Skeletal muscle tissue (tissue), 4 donors: Measurements from ENCODE around the gene RNGTT. TPM values are rescaled to one million over a fixed set of nuclear protein-coding genes. Genes with fewer than 3 reads are reported as not detected.
"Not testable (repeated sequence)": the region's sequence is repeated elsewhere in the genome, so short reads cannot be mapped to it uniquely, and the experiment has no call there.

Experiments
- H3K27ac ChIP-seq: one replicate; pipeline ENCODE4 v1.7.0; 2013; ENCODE audit warnings: mild to moderate bottlenecking, low read depth, low read length, inconsistent platforms
- H3K27me3 ChIP-seq, 3 donors: one replicate each; pipeline ENCODE4 v1.7.0; 2013; ENCODE audit warnings: low read length in 3 of 3; ENCODE audit not compliant: control insufficient read depth in 3 of 3, insufficient read depth in 3 of 3
- H3K36me3 ChIP-seq, 3 donors: one replicate each; pipeline ENCODE4 v1.7.0; 2013; ENCODE audit warnings: low read length in 3 of 3; ENCODE audit not compliant: control insufficient read depth in 3 of 3, insufficient read depth in 3 of 3
- H3K4me1 ChIP-seq, 3 donors: one replicate each; pipeline ENCODE4 v1.7.0; 2013; ENCODE audit warnings: low read length in 3 of 3, mild to moderate bottlenecking in 3 of 3; ENCODE audit not compliant: control insufficient read depth in 3 of 3, insufficient read depth in 3 of 3
- H3K4me3 ChIP-seq, 3 donors: one replicate each; pipeline ENCODE4 v1.7.0; 2013; ENCODE audit warnings: low read length in 3 of 3
- H3K9ac ChIP-seq, 3 donors: one replicate each; pipeline ENCODE4 v1.7.0; 2013; ENCODE audit warnings: low read length in 3 of 3, mild to moderate bottlenecking in 3 of 3, moderate library complexity in 2 of 3, low read depth in 1 of 3
- H3K9me3 ChIP-seq, 3 donors: one replicate each; pipeline ENCODE4 v1.7.0; 2013; ENCODE audit warnings: low read length in 3 of 3; ENCODE audit not compliant: control insufficient read depth in 3 of 3
- total RNA-seq: library from RNA; depleted of rRNA; stranded (reverse); fragments of >200 nt; gene quantifications from one replicate; pipeline ENCODE4 v1.2.3, GENCODE V29; 2014
- donor health status: Osteomylitis.

Gene RNGTT
- total RNA-seq, 1 donor from 2014 or later = 19.3 TPM

GRCh38 chr6:88716399-88716798 lies 247.0 kb downstream of the RNGTT start:
- H3K9ac ChIP-seq, H3K27ac ChIP-seq, H3K9me3 ChIP-seq, H3K36me3 ChIP-seq, H3K27me3 ChIP-seq, H3K4me3 ChIP-seq, H3K4me1 ChIP-seq: not testable (repeated sequence)

- Histone ChIP-seq H3K9ac (no peak overlapping the region), H3K27me3 (no peaks in the 10 kb centered on the region), H3K36me3 (no peaks in the 10 kb centered on the region), H3K4me1 (peaks cover 0 to 3% (median 2%) of the 10 kb centered on the region in 3 donors), H3K9me3 (no peaks in the 10 kb centered on the region), H3K4me3 (no peak overlapping the region), H3K27ac (no peak overlapping the region)
Observed at GRCh38 chr6:88712243-88712936, 251.0 kb downstream of the RNGTT start.

DNA sequence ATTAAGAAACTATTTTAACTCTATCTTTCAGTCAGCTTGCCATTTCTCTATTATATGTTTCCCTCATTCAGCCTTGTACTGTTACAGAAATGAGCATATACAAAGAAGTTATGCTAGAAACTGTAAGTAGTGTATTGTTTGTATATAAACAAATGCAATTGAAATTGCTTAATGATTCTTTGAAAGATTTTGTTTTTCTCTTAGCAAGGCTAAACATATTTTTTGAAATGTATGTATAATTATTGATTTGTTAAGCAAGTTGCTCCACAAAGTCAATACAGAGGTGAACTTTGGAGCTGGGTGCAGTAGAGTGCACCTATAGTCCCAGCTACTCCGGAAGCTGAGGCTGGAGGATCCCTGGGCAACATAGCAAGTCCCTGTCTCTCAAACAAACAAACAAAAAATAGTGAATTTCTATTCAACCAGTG lies 253.6 kb downstream of the RNGTT start:
- Histone ChIP-seq H3K27ac (no peak overlapping the region), H3K9ac (no peak overlapping the region), H3K4me1 (peaks cover 0 to 3% (median 2%) of the 10 kb centered on the region in 3 donors), H3K36me3 (no peaks in the 10 kb centered on the region), H3K9me3 (no peaks in the 10 kb centered on the region), H3K4me3 (no peak overlapping the region), H3K27me3 (no peaks in the 10 kb centered on the region)

DNA sequence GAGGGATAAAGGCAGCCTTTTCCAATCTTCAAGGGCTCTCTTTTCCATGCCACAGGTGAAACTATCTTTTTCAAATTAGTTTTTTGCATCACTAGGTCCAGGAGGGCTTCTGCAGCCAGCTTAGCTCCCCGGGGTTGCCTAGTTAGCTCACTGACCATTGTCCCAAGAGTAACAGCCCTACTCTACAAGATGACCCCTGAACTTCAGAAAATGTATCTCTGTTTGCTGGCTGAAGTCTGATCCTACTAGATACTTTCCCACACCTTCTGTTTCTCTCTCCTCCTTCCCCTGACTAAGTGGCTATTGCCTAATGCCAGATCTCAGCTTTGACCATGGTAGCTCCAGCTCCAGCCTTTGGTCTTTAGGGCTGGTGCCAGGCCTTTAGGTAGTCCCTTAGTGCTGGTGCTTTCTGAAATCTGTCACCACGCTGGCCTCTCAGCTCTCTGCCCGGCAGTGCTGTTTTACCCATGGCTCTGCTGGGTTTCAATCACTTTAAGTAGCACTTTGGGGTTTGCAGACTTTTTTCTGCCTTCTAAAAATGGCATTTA lies 255.1 kb downstream of the RNGTT start:
- H3K27me3 ChIP-seq = no peaks in the 10 kb centered on the region
- H3K4me1 ChIP-seq = peaks cover 0 to 3% (median 2%) of the 10 kb centered on the region in 3 donors
- no peak overlapping the region for H3K9ac ChIP-seq

DNA sequence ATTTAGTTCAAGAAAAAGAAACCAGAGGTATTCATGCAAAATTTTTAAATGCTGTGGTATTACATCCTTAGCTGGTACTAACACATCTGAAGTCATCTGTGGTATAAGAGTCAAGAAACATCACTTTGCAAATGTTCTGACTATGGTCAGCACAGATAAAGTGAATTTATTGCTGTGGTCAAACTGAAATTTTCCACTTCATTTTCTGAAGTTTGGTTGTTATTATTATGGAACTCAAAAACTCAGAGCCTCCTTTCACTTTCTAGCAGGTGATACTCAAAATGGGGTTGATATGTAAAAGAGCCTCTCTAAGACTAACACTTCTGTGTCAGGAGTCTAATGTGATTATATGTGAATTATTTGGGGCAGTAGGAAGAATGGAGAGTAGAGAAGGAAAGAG lies 257.8 kb downstream of the RNGTT start:
- H3K9ac ChIP-seq = no peak overlapping the region
- no peaks in the 10 kb centered on the region for H3K4me1 ChIP-seq
- no peaks in the 10 kb centered on the region for H3K9me3 ChIP-seq
- no peak overlapping the region for H3K27ac ChIP-seq
- no peaks in the 10 kb centered on the region for H3K36me3 ChIP-seq
- H3K27me3 ChIP-seq = no peaks in the 10 kb centered on the region
- no peak overlapping the region for H3K4me3 ChIP-seq

More for the DNA sequence above, 255.1 kb downstream of the RNGTT start:
- Histone ChIP-seq H3K4me3 (no peak overlapping the region), H3K36me3 (no peaks in the 10 kb centered on the region), H3K27ac (no peak overlapping the region), H3K9me3 (no peaks in the 10 kb centered on the region)

GRCh38 chr6:88704980-88705379 lies 258.4 kb downstream of the RNGTT start:
- H3K4me1 ChIP-seq = no peaks in the 10 kb centered on the region
- no peak overlapping the region for H3K27ac ChIP-seq
- no peaks in the 10 kb centered on the region for H3K9me3 ChIP-seq

DNA sequence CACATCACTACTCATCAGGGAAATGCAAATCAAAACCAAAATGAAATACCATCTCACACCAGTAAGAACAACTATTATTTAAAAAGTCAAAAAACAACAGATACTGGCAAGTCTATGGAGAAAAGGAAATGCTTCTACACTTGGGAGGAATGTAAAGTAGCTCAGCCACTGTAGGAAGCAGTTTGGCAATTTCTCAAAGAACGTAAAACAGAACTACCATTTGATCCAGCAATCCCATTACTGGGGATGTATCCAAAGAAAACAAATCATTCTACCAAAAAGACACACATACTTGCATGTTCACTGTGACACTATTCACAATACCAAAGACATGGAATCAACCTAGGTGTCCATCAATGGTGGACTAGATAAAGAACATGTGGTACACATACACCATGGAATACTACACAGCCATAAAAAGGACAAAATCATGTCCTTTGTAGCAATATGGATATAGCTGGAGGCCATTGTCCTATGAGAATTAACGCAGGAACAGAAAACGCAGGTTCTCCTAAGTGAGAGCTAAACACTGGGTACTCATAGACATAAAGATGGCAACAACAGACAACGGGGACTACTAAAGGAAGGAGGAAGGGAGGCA lies 260.4 kb downstream of the RNGTT start:
- no peaks in the 10 kb centered on the region for H3K27me3 ChIP-seq
- no peak overlapping the region for H3K27ac ChIP-seq
- H3K9ac ChIP-seq = no peak overlapping the region
- H3K9me3 ChIP-seq = no peaks in the 10 kb centered on the region
- no peak overlapping the region for H3K4me3 ChIP-seq
- no peaks in the 10 kb centered on the region for H3K36me3 ChIP-seq
- no peaks in the 10 kb centered on the region for H3K4me1 ChIP-seq

More at GRCh38 chr6:88704980-88705379, 258.4 kb downstream of the RNGTT start:
- Histone ChIP-seq H3K9ac (no peak overlapping the region), H3K27me3 (no peaks in the 10 kb centered on the region), H3K36me3 (no peaks in the 10 kb centered on the region), H3K4me3 (no peak overlapping the region)

- Histone ChIP-seq H3K4me1 (no peaks in the 10 kb centered on the region), H3K9ac (no peak overlapping the region), H3K27ac (no peak overlapping the region), H3K9me3 (peaks cover 0 to 4% (median 3%) of the 10 kb centered on the region in 3 donors), H3K27me3 (no peaks in the 10 kb centered on the region), H3K4me3 (no peak overlapping the region), H3K36me3 (no peaks in the 10 kb centered on the region)
Observed at GRCh38 chr6:88698661-88699060, 264.8 kb downstream of the RNGTT start.

- H3K4me3 ChIP-seq = no peak overlapping the region
- no peaks in the 10 kb centered on the region for H3K4me1 ChIP-seq
- no peaks in the 10 kb centered on the region for H3K27me3 ChIP-seq
- H3K9ac ChIP-seq = no peak overlapping the region
- no peak overlapping the region for H3K27ac ChIP-seq
- H3K9me3 ChIP-seq = peaks cover 0 to 4% (median 3%) of the 10 kb centered on the region in 3 donors
- no peaks in the 10 kb centered on the region for H3K36me3 ChIP-seq
Observed at GRCh38 chr6:88695937-88696336, 267.5 kb downstream of the RNGTT start.

- no peaks in the 10 kb centered on the region for H3K4me1 ChIP-seq
- H3K9ac ChIP-seq = no peak overlapping the region
- no peaks in the 10 kb centered on the region for H3K9me3 ChIP-seq
- H3K4me3 ChIP-seq = no peak overlapping the region
- no peaks in the 10 kb centered on the region for H3K27me3 ChIP-seq
- no peak overlapping the region for H3K27ac ChIP-seq
- no peaks in the 10 kb centered on the region for H3K36me3 ChIP-seq
Observed at GRCh38 chr6:88683734-88684133, 279.7 kb downstream of the RNGTT start.
